Measurements from ENCODE around the gene CALN1.

Gene CALN1

DNA sequence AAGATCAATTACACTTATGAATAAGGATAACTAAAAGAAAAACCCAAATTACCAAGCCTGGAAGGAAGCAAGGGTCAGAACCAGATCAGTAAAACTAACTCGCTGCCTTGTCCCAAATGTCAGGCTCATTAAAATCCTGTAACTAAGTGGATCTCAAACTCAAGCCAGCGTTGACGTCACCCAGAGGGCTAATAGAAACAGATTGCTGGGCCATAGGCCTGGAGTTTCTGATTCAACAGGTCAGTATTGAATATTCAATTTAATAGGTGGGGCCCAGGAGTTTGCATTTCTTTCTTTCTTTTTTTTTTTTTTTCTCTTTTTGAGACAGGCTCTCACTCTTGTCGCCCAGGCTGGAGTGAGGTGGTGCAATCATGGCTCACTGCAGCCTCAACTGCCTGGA lies 397.0 kb downstream of the CALN1 start:
- Histone ChIP-seq H2AFZ (ENCODE audit: low read length) (no peak overlapping the region), H3K4me2 (ENCODE audit: low read depth, low read length) (no peak overlapping the region), H3K4me1 (ENCODE audit: low read length) (no peaks in the 10 kb centered on the region), H3K4me3 (ENCODE audit: low read length) (no peak overlapping the region), H3K79me2 (ENCODE audit: low read length) (no peaks in the 10 kb centered on the region), H3K36me3 (replicated peaks; ENCODE audit: insufficient read depth, low read length) (no peaks in the 10 kb centered on the region), H3K9me3 (replicated peaks; ENCODE audit: insufficient read depth, low read length) (no peaks in the 10 kb centered on the region), H4K20me1 (ENCODE audit: insufficient read depth, low read length) (no peaks in the 10 kb centered on the region), H3K27me3 (replicated peaks; ENCODE audit: insufficient read depth, low read length) (no peaks in the 10 kb centered on the region), H3K9ac (ENCODE audit: low read length) (no peak overlapping the region), H3K27ac (ENCODE audit: low read length) (no peak overlapping the region), H3F3A (ENCODE audit: insufficient read depth, low read length) (no peaks in the 10 kb centered on the region), H3K9me2 (replicated peaks; ENCODE audit: insufficient read depth, low read length) (no peaks in the 10 kb centered on the region)
- no peak for DNase-seq
- TF ChIP-seq EZH2 (optimal IDR thresholded peaks at IDR 0.05; ENCODE audit: low read depth, low read length) (no peak), EZH2phosphoT487 (IDR thresholded peaks at IDR 0.05; ENCODE audit: low read length) (no peak)
- TF ChIP-seq, protein P1, sequence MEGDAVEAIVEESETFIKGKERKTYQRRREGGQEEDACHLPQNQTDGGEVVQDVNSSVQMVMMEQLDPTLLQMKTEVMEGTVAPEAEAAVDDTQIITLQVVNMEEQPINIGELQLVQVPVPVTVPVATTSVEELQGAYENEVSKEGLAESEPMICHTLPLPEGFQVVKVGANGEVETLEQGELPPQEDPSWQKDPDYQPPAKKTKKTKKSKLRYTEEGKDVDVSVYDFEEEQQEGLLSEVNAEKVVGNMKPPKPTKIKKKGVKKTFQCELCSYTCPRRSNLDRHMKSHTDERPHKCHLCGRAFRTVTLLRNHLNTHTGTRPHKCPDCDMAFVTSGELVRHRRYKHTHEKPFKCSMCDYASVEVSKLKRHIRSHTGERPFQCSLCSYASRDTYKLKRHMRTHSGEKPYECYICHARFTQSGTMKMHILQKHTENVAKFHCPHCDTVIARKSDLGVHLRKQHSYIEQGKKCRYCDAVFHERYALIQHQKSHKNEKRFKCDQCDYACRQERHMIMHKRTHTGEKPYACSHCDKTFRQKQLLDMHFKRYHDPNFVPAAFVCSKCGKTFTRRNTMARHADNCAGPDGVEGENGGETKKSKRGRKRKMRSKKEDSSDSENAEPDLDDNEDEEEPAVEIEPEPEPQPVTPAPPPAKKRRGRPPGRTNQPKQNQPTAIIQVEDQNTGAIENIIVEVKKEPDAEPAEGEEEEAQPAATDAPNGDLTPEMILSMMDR (IDR thresholded peaks at IDR 0.05; ENCODE audit: low read length): no peak

DNA sequence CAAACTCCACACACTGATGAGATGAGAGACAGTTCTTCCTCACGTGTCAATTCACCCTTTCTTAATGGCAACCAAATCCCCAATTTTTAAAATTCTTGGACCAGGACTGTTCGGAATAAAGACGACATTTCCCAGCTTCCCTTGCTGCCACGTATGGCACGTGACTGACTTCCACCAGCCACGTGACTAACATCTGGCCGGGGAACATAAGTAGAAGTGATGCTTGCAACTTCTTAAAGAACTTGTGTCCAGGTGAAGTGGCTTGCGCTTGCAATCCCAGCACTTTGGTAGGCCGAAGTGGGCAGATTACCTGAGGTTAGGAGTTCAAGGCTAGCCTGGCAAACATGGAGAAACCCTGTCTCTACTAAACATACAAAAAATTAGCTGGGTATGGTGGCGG lies 405.1 kb downstream of the CALN1 start:
- H3K4me1 ChIP-seq (ENCODE audit: low read length): no peaks in the 10 kb centered on the region

DNA sequence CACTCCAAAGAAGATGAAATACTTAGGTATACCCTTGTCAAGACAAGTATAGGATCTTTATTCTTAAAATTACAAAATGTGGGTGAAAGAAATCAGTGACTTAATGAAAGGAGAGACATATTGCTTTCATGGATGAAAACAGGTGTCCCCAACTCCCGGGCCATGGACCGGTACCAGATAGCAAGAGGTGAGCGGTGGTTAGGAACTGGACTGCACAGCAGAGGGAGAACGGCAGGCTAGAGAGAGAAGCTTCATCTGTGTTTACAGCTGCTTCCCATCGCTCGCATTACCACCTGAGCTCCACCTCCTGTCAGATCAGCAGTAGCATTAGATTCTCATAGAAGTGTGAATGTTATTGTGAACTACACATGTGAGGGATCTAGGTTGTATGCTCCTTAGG lies 408.9 kb downstream of the CALN1 start:
- Histone ChIP-seq H3K9me2 (replicated peaks; ENCODE audit: insufficient read depth, low read length) (no peaks in the 10 kb centered on the region), H3K9me3 (replicated peaks; ENCODE audit: insufficient read depth, low read length) (no peaks in the 10 kb centered on the region), H3K27ac (ENCODE audit: low read length) (no peak overlapping the region), H3K9ac (ENCODE audit: low read length) (no peak overlapping the region), H2AFZ (ENCODE audit: low read length) (no peak overlapping the region), H3K4me1 (ENCODE audit: low read length) (no peaks in the 10 kb centered on the region), H3K4me2 (ENCODE audit: low read depth, low read length) (no peak overlapping the region), H3K79me2 (ENCODE audit: low read length) (no peaks in the 10 kb centered on the region), H3K36me3 (replicated peaks; ENCODE audit: insufficient read depth, low read length) (no peaks in the 10 kb centered on the region), H3K27me3 (replicated peaks; ENCODE audit: insufficient read depth, low read length) (no peaks in the 10 kb centered on the region), H3K4me3 (ENCODE audit: low read length) (no peak overlapping the region), H4K20me1 (ENCODE audit: insufficient read depth, low read length) (no peaks in the 10 kb centered on the region), H3F3A (ENCODE audit: insufficient read depth, low read length) (no peaks in the 10 kb centered on the region)
- no peak for DNase-seq
- TF ChIP-seq, protein P1 (IDR thresholded peaks at IDR 0.05; ENCODE audit: low read length): no peak
- no peak for TF ChIP-seq EZH2phosphoT487 (IDR thresholded peaks at IDR 0.05; ENCODE audit: low read length)
- TF ChIP-seq EZH2 (optimal IDR thresholded peaks at IDR 0.05; ENCODE audit: low read depth, low read length): no peak

More for the DNA sequence above, 405.1 kb downstream of the CALN1 start:
- H3K27ac ChIP-seq (ENCODE audit: low read length): no peak overlapping the region
- no peak overlapping the region for H3K4me3 ChIP-seq (ENCODE audit: low read length)
- H3K9me2 ChIP-seq (replicated peaks; ENCODE audit: insufficient read depth, low read length): no peaks in the 10 kb centered on the region
- H3K27me3 ChIP-seq (replicated peaks; ENCODE audit: insufficient read depth, low read length): no peaks in the 10 kb centered on the region
- no peaks in the 10 kb centered on the region for H3K9me3 ChIP-seq (replicated peaks; ENCODE audit: insufficient read depth, low read length)
- H3K4me2 ChIP-seq (ENCODE audit: low read depth, low read length): no peak overlapping the region
- no peaks in the 10 kb centered on the region for H3K36me3 ChIP-seq (replicated peaks; ENCODE audit: insufficient read depth, low read length)
- H3F3A ChIP-seq (ENCODE audit: insufficient read depth, low read length): no peaks in the 10 kb centered on the region
- H3K9ac ChIP-seq (ENCODE audit: low read length): no peak overlapping the region
- no peak for DNase-seq
- H2AFZ ChIP-seq (ENCODE audit: low read length): no peak overlapping the region
- no peaks in the 10 kb centered on the region for H4K20me1 ChIP-seq (ENCODE audit: insufficient read depth, low read length)
- TF ChIP-seq, protein P1 (IDR thresholded peaks at IDR 0.05; ENCODE audit: low read length): no peak
- TF ChIP-seq EZH2 (optimal IDR thresholded peaks at IDR 0.05; ENCODE audit: low read depth, low read length) (no peak), EZH2phosphoT487 (IDR thresholded peaks at IDR 0.05; ENCODE audit: low read length) (no peak)
- no peaks in the 10 kb centered on the region for H3K79me2 ChIP-seq (ENCODE audit: low read length)
